Pancreas (tissue), 10 donors: ENCODE results near the gene DUSP3. TPM values are rescaled to one million over a fixed set of nuclear protein-coding genes. Genes with fewer than 3 reads are reported as not detected.

Experiments used
- ATAC-seq, 4 donors: fragments of 200-7000 bp; cut with Tn5 transposase; one replicate each; pipeline versions ENCODE4 v1.8.0 to v1.9.1; 2020; ENCODE audit warnings: mild to moderate bottlenecking in 4 of 4, moderate library complexity in 4 of 4
- DNase-seq, 6 donors: peaks; one replicate each; pipeline ENCODE4 v3.0.0-alpha.2; 2020
- FAIRE-seq: peaks from 2 replicates; lab custom pipeline; 2012; peaks lifted over from hg19 to GRCh38; lab: Jason Lieb, UNC
- H3K27ac ChIP-seq, 4 donors: fragments of 200-600 bp; sonication (generic); 1 replicate in 3 of 4; 2 replicates in 1 of 4; pipeline versions ENCODE4 v1.5.0 to v1.8.0; 2020
- H3K27me3 ChIP-seq, 4 donors: fragments of 200-600 bp; one replicate each; pipeline ENCODE4 v1.8.0; 2021
- H3K36me3 ChIP-seq, 3 donors: fragments of 200-600 bp; sonication (generic) in 1 of 3; one replicate each; pipeline versions ENCODE4 v1.5.0 to v1.8.0; 2020 to 2021
- H3K4me1 ChIP-seq, 3 donors: fragments of 200-600 bp; one replicate each; pipeline ENCODE4 v1.8.0; 2021
- H3K4me3 ChIP-seq, 4 donors: fragments of 200-600 bp; sonication (generic) in 2 of 4; one replicate each; pipeline versions ENCODE4 v1.5.0 to v1.8.0; 2020 to 2021
- H3K9me3 ChIP-seq, 4 donors: fragments of 200-600 bp; one replicate each; pipeline ENCODE4 v1.8.0; 2021
- WGBS, 2 donors: extraction: QIAGEN DNeasy Blood & Tissue Kit; methylation state at CpG; one replicate each; pipeline ENCODE4 v1.1.7; 2013; 5-methylcytosine and 5-hydroxymethylcytosine counted together
- intact Hi-C, 3 donors: fragments of 100-400 bp; cut with DNase I; formaldehyde crosslinking; loops; one replicate each; pipeline versions ENCODE4 v1.11.1 to v1.14.2; 2022
- polyA plus RNA-seq, 2 donors: library from polyadenylated mRNA; stranded (reverse); fragments of 200-250 nt; gene quantifications; one replicate each; pipeline ENCODE4 v1.2.3, GENCODE V29; 2013
- total RNA-seq, 6 donors: library from RNA; stranded (reverse); fragmentation: NEBNext Ultra II Directional in 4 of 6; extraction: Animal tissue kit (Norgen Biotek cat#: 25700) in 4 of 6; gene quantifications; one replicate each; pipeline versions ENCODE4 v1.2.1 to v1.2.4, GENCODE V29; 2021 to 2023
- TF ChIP-seq, protein P1 (sequence below), 4 donors: fragments of 200-600 bp; sonication (generic) in 3 of 4; IDR thresholded peaks; one replicate each; pipeline versions ENCODE4 v1.5.0 to v1.8.0; 2021; ENCODE audit warnings: antibody characterized with exemption in 4 of 4
- donor health status: healthy with polysubstance abuse.
- donor health status: DM: no; HTN: no; CAD: no; lungs with moderate emphysema.
- donor health status: DM: no; HTN: no; CAD: no.
- donor health status: control.
- donor health status: control.
- donor health status: Bipolar disorder and iron deficiency.
- donor health status: DM: yes; HTN: yes; CAD: no.
- donor health status: DM: no; HTN: no; CAD: no.
- donor health status: DM: no; HTN: no; CAD: no.
- donor health status: DM: yes; HTN: yes; CAD: no.

Gene DUSP3
- total and polyA plus RNA-seq, 8 donors: 29.4 to 52.3 (median 40.7) TPM

DNA sequence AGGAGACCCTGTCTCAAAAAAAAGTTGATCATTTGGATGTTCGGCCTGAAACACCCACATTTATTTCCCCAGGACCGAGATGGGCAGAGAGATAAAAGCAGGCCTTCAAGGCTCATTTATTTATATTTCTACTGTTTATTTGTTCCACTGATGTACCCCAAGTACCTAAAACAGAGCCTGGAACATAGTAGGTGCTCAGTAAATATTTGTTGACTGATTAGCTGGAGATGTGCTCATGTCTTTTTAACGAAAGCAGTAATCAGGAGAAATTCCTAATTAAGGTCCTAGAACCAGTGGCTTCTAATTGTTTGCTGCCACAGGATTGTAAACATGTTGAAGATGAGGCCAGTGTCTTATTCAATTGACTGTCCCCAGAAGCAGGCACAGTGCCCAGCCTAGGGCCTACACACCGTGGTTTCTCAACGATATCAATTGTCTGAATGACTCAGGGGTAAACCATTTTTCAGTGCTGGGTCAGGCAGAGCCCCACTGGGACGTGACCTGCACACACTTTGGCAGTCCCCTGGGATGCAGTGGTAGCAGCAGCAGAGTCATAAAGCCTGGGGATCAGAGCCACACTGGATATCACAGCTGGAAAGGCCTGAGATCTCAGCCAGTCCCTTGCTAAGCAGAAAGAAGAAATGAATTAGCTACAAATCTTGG is 54.9 kb downstream of the DUSP3 start:
- DNase-seq (peak in 1 of 6 donors; percentile 24), ATAC-seq (no peak), FAIRE-seq (no peak)
- TF ChIP-seq, protein P1, sequence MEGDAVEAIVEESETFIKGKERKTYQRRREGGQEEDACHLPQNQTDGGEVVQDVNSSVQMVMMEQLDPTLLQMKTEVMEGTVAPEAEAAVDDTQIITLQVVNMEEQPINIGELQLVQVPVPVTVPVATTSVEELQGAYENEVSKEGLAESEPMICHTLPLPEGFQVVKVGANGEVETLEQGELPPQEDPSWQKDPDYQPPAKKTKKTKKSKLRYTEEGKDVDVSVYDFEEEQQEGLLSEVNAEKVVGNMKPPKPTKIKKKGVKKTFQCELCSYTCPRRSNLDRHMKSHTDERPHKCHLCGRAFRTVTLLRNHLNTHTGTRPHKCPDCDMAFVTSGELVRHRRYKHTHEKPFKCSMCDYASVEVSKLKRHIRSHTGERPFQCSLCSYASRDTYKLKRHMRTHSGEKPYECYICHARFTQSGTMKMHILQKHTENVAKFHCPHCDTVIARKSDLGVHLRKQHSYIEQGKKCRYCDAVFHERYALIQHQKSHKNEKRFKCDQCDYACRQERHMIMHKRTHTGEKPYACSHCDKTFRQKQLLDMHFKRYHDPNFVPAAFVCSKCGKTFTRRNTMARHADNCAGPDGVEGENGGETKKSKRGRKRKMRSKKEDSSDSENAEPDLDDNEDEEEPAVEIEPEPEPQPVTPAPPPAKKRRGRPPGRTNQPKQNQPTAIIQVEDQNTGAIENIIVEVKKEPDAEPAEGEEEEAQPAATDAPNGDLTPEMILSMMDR (IDR thresholded peaks at IDR 0.05): no peak
- Histone ChIP-seq H3K9me3 (no peaks in the 10 kb centered on the region), H3K4me1 (peaks cover 0 to 5% (median 0%) of the 10 kb centered on the region in 3 donors), H3K27me3 (no peaks in the 10 kb centered on the region), H3K4me3 (no peak overlapping the region), H3K36me3 (no peaks in the 10 kb centered on the region), H3K27ac (peak overlapping the region; percentile 5 to 19 (median 12))
- intact Hi-C loops: no loop called here
- 55 to 69% methylated on average over 6 of the region's 6 CpGs for WGBS, 2 donors

DNA sequence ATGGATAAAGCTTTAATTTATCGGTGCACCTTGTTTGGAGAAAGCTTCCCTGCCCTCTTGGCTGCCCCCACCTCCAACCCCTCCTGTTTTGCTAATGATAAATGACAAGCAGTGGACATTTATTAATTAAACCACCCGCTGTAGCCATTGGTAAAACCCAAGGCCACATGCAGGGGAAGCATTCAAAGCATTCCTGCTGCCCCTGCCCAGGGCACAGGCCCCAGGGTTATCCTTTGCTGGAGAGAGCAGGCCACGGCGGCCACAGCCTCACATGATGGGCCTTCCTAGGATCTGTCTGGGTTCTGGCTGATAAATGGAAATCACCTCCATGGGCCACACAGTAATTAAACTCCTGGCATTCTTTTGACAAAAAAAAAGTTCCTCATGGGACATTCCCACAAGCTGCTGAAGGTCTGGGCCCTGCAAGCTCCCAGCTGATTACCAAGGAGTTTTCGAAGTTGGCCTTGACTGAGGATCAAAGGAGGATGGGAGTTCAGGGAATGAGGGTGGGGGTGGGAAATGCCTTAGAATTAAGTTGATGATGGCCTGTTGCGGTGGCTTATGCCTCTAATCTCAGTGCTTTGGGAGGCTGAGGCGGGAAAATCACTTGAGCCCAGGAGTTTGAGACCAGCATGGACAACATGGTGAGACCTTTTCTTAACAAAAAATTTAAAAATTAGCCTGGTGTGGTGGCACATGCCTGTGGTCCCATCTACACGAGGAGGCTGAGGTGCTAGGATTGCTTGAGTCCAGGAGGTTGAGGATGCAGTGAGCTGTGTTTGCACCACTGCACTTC is 55.7 kb downstream of the DUSP3 start:
- ATAC-seq: peak in 3 of 4 donors; percentile 34 to 61 (median 47)
- Histone ChIP-seq H3K4me3 (no peak overlapping the region), H3K27me3 (no peaks in the 10 kb centered on the region), H3K9me3 (no peaks in the 10 kb centered on the region), H3K36me3 (no peaks in the 10 kb centered on the region), H3K27ac (peak overlapping the region; percentile 5 to 22 (median 14)), H3K4me1 (peaks cover 0 to 5% (median 0%) of the 10 kb centered on the region in 3 donors)
- intact Hi-C loops: no loop called here
- 56 to 59% methylated on average over 8 of the region's 8 CpGs for WGBS, 2 donors
- TF ChIP-seq, protein P1 (IDR thresholded peaks at IDR 0.05): no peak
- DNase-seq: peak in 4 of 6 donors; percentile 39 to 75 (median 53)
- FAIRE-seq: no peak

DNA sequence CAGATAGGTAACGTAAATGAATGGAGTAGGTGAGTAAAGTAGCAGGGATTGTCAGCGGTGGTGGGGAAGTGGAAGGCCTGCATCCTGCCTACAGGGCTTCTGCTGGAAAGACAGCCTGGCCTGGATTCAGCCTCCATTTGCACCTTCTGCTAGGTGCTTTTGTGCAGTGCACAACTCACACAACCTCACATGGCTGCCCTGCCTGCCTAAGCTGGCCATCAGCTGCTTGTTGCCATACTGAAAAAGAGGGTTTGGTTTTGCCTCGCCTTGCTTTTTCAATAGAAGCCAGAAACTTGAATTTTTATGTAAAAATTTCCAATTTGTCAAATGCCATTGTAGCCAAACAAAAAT is 56.5 kb downstream of the DUSP3 start:
- DNase-seq: no peak

DNA sequence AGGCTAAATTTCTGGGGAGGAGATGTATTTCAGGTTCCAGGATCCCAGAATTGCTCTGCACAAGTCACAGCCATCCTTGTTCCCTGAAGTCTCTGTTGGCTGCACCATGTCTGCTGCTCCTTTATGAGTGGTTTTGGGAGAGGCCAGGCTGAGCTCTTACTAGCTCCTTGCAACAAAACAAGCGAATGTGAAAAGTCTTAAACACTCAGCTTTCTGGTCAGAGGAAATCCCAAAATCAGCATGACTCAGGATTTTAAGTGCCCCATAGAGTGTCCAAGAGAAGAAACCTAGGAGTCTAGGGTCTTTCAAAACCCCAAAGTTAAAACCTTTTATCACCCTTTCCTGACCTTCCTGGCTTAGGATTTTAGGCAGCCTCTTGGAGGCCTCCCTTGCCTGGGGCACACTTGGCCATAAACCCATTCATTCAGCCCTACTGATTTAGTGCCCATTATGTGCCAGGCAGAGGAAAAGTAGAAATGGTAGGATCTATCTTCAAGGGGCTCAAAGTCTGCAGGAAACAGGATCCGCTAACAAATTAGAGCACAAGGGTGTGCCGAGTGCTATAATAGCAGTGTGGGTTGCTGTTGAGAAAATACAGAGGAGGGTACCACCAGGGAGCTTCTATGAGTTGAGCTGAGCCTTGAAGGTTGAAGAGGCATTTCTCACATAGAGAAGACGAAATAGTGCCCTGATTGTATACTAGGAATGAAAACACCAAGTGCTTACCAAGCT is 57.1 kb downstream of the DUSP3 start:
- no peak for ATAC-seq
- H3K4me1 ChIP-seq: peaks cover 0 to 5% (median 0%) of the 10 kb centered on the region in 3 donors
- DNase-seq: no peak
- H3K9me3 ChIP-seq: no peaks in the 10 kb centered on the region
- WGBS, 2 donors: 93 to 97% methylated on average over 4 of the region's 4 CpGs
- intact Hi-C loops: no loop called here
- no peak overlapping the region for H3K4me3 ChIP-seq
- H3K36me3 ChIP-seq: no peaks in the 10 kb centered on the region
- peak overlapping the region in 2 of 4 donors; percentile 22 to 93 for H3K27ac ChIP-seq
- FAIRE-seq: no peak
- TF ChIP-seq, protein P1 (IDR thresholded peaks at IDR 0.05): no peak
- H3K27me3 ChIP-seq: no peaks in the 10 kb centered on the region

More for the DNA sequence above, 56.5 kb downstream of the DUSP3 start:
- ATAC-seq (no peak), FAIRE-seq (no peak)
- H3K27ac ChIP-seq: peak overlapping the region in 1 of 4 donors; percentile 22
- 94 to 99% methylated on average over 3 of the region's 3 CpGs for WGBS, 2 donors
- intact Hi-C loops: no loop called here
- H3K4me3 ChIP-seq: no peak overlapping the region
- H3K9me3 ChIP-seq: no peaks in the 10 kb centered on the region
- H3K36me3 ChIP-seq: no peaks in the 10 kb centered on the region
- peaks cover 0 to 5% (median 0%) of the 10 kb centered on the region in 3 donors for H3K4me1 ChIP-seq
- TF ChIP-seq, protein P1 (IDR thresholded peaks at IDR 0.05): no peak
- no peaks in the 10 kb centered on the region for H3K27me3 ChIP-seq
